PC-3 (cell line): Measurements from ENCODE around the gene SH3D19.

Source experiments
- EZH2 ChIP-seq: fragments of 300-600 bp; sonication (generic); IDR thresholded peaks from one replicate; pipeline ENCODE4 v1.6.1; 2017; ENCODE audit warnings: antibody characterized with exemption, mild to moderate bottlenecking, low read length; ENCODE audit not compliant: unreplicated experiment
- TF ChIP-seq, protein P1 (sequence below): fragments of 300-600 bp; sonication (generic); conservative IDR thresholded peaks from 2 replicates; pipeline ENCODE4 v1.5.1; 2017; ENCODE audit warnings: antibody characterized with exemption, low read depth, mild to moderate bottlenecking, low read length

DNA sequence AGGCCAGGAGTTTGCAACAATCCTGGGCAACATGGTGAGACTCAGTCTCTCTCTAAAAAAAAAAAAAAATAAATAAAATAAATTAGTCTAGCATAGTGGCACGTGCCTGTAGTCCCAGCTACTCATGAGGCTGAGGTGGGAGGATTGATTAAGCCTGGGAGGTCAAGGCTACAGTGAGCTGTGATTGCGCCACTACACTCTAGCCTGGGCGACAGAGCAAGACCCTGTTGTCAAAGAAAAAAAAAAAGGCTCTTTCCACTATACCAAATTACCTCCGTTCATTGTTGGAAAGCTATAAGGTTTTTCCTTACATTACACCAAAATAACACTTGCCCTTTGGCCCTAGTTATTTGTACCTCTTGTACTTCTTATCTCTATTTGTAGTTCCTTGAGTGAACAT is 58.3 kb downstream of the SH3D19 start:
- TF ChIP-seq, protein P1, sequence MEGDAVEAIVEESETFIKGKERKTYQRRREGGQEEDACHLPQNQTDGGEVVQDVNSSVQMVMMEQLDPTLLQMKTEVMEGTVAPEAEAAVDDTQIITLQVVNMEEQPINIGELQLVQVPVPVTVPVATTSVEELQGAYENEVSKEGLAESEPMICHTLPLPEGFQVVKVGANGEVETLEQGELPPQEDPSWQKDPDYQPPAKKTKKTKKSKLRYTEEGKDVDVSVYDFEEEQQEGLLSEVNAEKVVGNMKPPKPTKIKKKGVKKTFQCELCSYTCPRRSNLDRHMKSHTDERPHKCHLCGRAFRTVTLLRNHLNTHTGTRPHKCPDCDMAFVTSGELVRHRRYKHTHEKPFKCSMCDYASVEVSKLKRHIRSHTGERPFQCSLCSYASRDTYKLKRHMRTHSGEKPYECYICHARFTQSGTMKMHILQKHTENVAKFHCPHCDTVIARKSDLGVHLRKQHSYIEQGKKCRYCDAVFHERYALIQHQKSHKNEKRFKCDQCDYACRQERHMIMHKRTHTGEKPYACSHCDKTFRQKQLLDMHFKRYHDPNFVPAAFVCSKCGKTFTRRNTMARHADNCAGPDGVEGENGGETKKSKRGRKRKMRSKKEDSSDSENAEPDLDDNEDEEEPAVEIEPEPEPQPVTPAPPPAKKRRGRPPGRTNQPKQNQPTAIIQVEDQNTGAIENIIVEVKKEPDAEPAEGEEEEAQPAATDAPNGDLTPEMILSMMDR = no peak
- no peak for TF ChIP-seq EZH2
